ENCODE measurements around the gene PAPSS1.
A peak's percentile ranks its signal among the peaks of the same experiment; 100 is the strongest.

The PAPSS1 gene

GRCh38 chr4:107712236-107712635 lies 7.8 kb downstream of the PAPSS1 start:
- H3K9me3 Mint-ChIP-seq = peaks cover 23% of the 10 kb centered on the region
- TF ChIP-seq CTCF (IDR thresholded peaks at IDR 0.05; ENCODE audit: unreplicated experiment in 3 of 3) = no peak
- no peak overlapping the region for H3K4me3 Mint-ChIP-seq
- no peaks in the 10 kb centered on the region for H3K27me3 Mint-ChIP-seq (ENCODE audit: low read depth)
- no peak overlapping the region for H3K27ac Mint-ChIP-seq
- peaks cover 61% of the 10 kb centered on the region for H3K36me3 Mint-ChIP-seq (ENCODE audit: low read depth)
- H3K4me1 Mint-ChIP-seq = peaks cover 18% of the 10 kb centered on the region

- Mint-ChIP-seq H3K4me1 (peaks cover 17% of the 10 kb centered on the region), H3K27me3 (ENCODE audit: low read depth) (no peaks in the 10 kb centered on the region), H3K4me3 (no peak overlapping the region), H3K27ac (no peak overlapping the region), H3K9me3 (peaks cover 27% of the 10 kb centered on the region), H3K36me3 (ENCODE audit: low read depth) (peaks cover 62% of the 10 kb centered on the region)
- TF ChIP-seq CTCF (IDR thresholded peaks at IDR 0.05; ENCODE audit: unreplicated experiment in 3 of 3) = no peak
These were observed 8.2 kb downstream of the PAPSS1 start for GRCh38 chr4:107711831-107712230.

DNA sequence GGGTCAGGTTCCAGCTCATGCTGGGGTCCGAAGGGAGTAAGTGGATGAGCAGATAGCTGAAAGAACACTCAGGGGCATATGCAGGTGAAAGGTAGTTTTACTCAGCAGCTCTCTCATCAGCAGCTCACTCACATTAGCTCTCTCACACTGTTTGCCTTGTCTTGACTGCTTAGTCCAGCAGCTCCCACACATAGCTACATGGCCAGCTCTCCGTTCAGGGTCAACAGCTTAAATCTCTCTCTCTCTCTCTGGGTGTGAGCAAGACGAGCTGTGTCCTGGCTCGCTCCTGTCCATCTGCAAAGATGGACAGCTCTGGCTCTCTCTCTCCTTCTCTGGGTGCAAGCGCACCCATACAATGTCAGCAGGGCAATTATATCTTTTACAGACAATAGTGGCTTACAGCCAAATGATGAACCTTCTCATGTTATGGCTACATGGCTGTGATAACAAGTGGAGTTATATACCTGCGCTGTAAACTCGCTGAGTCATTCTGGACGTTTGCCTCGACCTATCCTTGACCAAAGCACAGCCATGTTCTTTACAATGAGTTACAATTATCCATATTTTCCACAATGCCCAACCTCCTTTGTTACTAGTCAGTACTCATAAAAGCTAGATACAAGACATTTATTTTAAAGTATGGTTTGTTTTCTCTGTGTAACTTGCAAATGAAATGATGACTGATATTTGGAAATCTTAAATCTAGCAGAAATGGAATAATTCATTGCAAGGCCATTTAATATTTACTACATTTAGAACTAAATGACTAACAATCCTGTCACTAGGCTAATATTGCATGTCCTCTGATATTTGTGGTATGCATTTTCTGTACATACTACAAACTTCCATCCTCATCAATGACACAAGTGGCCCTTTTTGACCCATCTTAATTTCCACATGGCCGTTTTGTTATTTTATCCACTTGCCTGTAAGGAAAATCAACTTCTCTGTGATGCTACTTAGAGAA lies 9.3 kb downstream of the PAPSS1 start:
- peaks cover 65% of the 10 kb centered on the region for H3K36me3 Mint-ChIP-seq (ENCODE audit: low read depth)
- peaks cover 6% of the 10 kb centered on the region for H3K4me1 Mint-ChIP-seq
- H3K27ac Mint-ChIP-seq = peak overlapping the region in 2 of 3 experiments; percentile 1 to 19
- TF ChIP-seq CTCF (IDR thresholded peaks at IDR 0.05; ENCODE audit: unreplicated experiment in 3 of 3) = no peak
- H3K27me3 Mint-ChIP-seq (ENCODE audit: low read depth) = no peaks in the 10 kb centered on the region
- peaks cover 35% of the 10 kb centered on the region for H3K9me3 Mint-ChIP-seq
- no peak overlapping the region for H3K4me3 Mint-ChIP-seq

GRCh38 chr4:107709916-107710315 lies 10.1 kb downstream of the PAPSS1 start:
- peaks cover 69% of the 10 kb centered on the region for H3K36me3 Mint-ChIP-seq (ENCODE audit: low read depth)
- no peak for TF ChIP-seq CTCF (IDR thresholded peaks at IDR 0.05; ENCODE audit: unreplicated experiment in 3 of 3)
- H3K27me3 Mint-ChIP-seq (ENCODE audit: low read depth) = no peaks in the 10 kb centered on the region
- H3K4me3 Mint-ChIP-seq = no peak overlapping the region
- no peak overlapping the region for H3K27ac Mint-ChIP-seq
- H3K4me1 Mint-ChIP-seq = peaks cover 6% of the 10 kb centered on the region
- H3K9me3 Mint-ChIP-seq = peaks cover 44% of the 10 kb centered on the region

DNA sequence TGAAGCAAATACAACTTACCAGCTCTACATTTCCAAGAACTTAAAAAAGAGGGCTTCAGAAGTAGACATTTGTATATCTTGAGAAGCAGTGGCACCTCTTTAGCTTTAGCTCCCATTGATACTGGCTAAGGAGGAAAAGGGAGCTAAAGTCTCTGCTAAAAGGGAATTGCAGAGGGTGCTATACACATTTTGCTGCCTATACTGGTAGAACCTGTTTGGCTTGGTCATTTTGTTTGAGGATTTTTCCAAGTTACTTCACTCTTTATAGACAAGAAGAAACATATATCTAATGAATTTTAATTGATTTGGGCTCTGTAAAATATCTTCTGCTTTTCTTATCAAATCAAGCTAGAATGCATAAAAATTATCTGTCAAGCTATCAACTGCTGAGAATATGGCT lies 11.8 kb downstream of the PAPSS1 start:
- Mint-ChIP-seq H3K4me3 (no peak overlapping the region), H3K36me3 (ENCODE audit: low read depth) (peaks cover 73% of the 10 kb centered on the region), H3K4me1 (no peaks in the 10 kb centered on the region), H3K27ac (no peak overlapping the region), H3K27me3 (ENCODE audit: low read depth) (no peaks in the 10 kb centered on the region), H3K9me3 (peaks cover 57% of the 10 kb centered on the region)
- no peak for TF ChIP-seq CTCF (IDR thresholded peaks at IDR 0.05; ENCODE audit: unreplicated experiment in 3 of 3)
